Activated T-helper 1 cell treated with anti-CD3 and anti-CD28 coated beads, Interleukin-12 subunit alpha, Interleukin-12 subunit beta, Interleukin-2, Interleukin-4 antibody, amounts not matched to agents 30 ng/mL and 10 ng/mL and 1 ng/mL, durations not matched to agents 14 hours and 24 hours and 36 hours (primary cell): ENCODE results near the gene SPIN1. TPM values are rescaled to one million over a fixed set of nuclear protein-coding genes. Genes with fewer than 3 reads are reported as not detected.

Experiments used
- DNase-seq: peaks from one replicate; pipeline ENCODE4 v3.0.0; 2021; ENCODE audit warnings: low spot score
- H3K27ac Mint-ChIP-seq: one replicate; pipeline ENCODE4 v1.8.0; 2021; ENCODE audit warnings: mild to moderate bottlenecking, mixed read lengths
- H3K27me3 Mint-ChIP-seq: one replicate; pipeline ENCODE4 v1.8.0; 2022; ENCODE audit warnings: mild to moderate bottlenecking, moderate library complexity, mixed read lengths; ENCODE audit not compliant: insufficient read depth
- H3K36me3 Mint-ChIP-seq: one replicate; pipeline ENCODE4 v1.8.0; 2021; ENCODE audit warnings: low read depth, mixed read lengths
- H3K4me1 Mint-ChIP-seq: one replicate; pipeline ENCODE4 v1.8.0; 2021; ENCODE audit warnings: low read depth, mixed read lengths
- H3K4me3 Mint-ChIP-seq: one replicate; pipeline ENCODE4 v1.8.0; 2021; ENCODE audit warnings: mild to moderate bottlenecking, moderate library complexity, mixed read lengths
- H3K9me3 Mint-ChIP-seq: one replicate; pipeline ENCODE4 v1.8.0; 2021; ENCODE audit warnings: mixed read lengths
- intact Hi-C: fragments of 100-400 bp; cut with micrococcal nuclease; formaldehyde crosslinking; loops from one replicate; pipeline ENCODE4 v1.15.1; 2024
- total RNA-seq: library from RNA; stranded (reverse); gene quantifications from 2 replicates; pipeline ENCODE4 v1.2.3, GENCODE V29; 2022

SPIN1 gene
- total RNA-seq, 1 donor from 2014 or later: 39.1 TPM

DNA sequence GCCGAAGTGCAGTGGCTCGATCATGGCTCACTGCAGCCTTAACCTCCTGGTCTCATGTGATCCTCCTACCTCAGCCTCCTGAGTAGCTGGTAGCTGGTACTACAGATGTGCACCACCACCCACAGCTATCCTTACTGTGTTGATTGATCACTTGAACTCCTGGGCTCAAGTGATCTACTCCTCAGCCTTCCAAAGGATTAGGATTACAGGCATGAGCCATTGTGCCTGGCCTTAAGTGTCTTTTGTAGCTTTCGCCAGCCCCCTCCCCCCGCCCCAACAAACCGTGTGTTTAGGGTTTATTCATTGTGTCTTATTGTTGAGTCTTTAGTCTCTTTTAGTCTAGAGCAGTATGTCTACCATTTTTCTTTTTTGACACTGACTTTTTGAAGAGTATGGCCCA, 33.1 kb downstream of the SPIN1 start:
- intact Hi-C loops: no loop called here
- Mint-ChIP-seq H3K36me3 (peaks cover 40% of the 10 kb centered on the region), H3K4me1 (peaks cover 20% of the 10 kb centered on the region), H3K4me3 (no peak overlapping the region), H3K9me3 (peaks cover 43% of the 10 kb centered on the region), H3K27me3 (no peaks in the 10 kb centered on the region), H3K27ac (no peak overlapping the region)
- no peak for DNase-seq

DNA sequence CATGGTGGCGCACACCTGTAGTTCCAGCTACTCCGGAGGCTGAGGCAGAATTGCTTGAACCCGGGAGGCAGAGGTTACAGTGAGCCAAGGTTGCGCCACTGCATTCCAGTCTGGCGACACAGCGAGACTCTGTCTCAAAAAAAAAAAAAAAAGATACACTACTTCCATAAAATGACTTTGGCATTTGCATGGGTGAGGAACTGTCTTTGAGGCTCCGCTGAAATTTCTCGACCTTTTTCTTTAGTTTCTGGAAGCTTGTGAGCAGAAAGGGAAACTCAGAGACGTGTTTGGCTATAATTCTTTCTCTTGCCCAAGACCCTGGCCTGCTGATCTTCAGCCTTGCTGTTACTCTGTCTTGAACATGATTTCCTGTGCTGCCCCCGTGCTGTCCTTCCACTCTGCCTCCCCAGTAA, 37.3 kb downstream of the SPIN1 start:
- Mint-ChIP-seq H3K9me3 (peaks cover 14% of the 10 kb centered on the region), H3K27ac (no peak overlapping the region), H3K36me3 (peaks cover 26% of the 10 kb centered on the region), H3K4me1 (peaks cover 8% of the 10 kb centered on the region), H3K27me3 (no peaks in the 10 kb centered on the region), H3K4me3 (no peak overlapping the region)
- intact Hi-C loops: no loop called here
- DNase-seq: no peak

DNA sequence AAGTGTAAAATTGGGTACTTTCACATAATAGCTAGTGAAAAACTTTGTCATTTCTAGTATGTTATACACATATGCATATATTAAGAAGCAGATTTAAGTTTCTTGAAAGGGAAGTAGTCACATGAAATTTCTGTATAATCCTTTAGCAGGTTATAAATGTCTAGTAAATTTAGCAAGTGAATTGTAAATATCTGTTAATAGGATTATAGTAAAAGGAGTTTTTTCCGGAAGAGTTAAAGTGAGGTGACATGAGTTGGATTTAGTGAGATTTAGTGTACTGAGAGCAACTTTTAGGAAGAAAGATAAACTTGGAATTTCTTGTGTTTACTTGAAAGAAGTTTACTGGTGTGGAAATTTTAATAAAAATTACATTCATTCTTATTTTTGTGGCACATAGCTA, 38.4 kb downstream of the SPIN1 start:
- intact Hi-C loops: no loop called here
- Mint-ChIP-seq H3K27me3 (no peaks in the 10 kb centered on the region), H3K36me3 (peaks cover 17% of the 10 kb centered on the region), H3K4me3 (no peak overlapping the region), H3K9me3 (peaks cover 4% of the 10 kb centered on the region), H3K27ac (no peak overlapping the region), H3K4me1 (peaks cover 8% of the 10 kb centered on the region)
- DNase-seq: no peak

DNA sequence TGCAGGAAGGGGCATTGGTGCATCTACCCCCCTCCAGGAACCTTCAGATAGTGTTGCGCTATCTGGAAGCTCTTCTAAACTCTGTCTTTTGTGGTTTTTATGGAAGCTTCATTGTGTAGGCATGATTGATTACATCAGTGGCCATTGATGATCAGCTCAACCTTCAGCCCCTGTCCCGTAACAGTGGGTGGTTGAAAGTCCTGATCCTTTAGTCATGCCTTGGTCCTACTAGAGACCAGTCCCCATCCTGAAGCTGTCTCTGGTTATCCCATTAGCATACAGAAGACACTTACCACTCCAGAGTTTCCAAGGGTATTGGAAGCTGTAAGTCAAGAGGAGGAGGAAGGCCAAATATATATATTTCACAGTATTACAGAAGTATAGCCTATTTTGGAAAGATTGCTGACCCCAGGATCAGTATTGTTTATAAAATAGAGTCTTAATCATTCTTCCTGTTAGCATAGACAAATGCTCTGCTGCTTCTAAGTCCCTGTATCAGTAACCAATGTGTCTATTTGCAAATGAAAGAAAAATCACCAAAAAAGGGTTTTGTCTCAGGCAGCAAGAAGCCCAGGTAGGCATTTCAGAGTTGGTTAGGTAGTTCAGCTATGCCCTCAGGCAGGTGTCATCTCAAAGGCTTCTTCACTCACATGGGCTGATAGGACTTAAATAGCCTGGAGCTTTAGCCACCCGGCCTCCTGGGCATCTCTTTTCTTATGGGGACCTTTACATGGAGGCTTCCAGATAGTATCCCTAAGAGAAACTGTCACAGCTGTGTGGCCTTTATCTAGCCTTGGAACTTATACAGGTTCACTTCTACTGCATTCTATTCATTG, 41.6 kb downstream of the SPIN1 start:
- no peak overlapping the region for H3K27ac Mint-ChIP-seq
- no peaks in the 10 kb centered on the region for H3K9me3 Mint-ChIP-seq
- H3K36me3 Mint-ChIP-seq: peaks cover 24% of the 10 kb centered on the region
- peaks cover 26% of the 10 kb centered on the region for H3K4me1 Mint-ChIP-seq
- no peak overlapping the region for H3K4me3 Mint-ChIP-seq
- DNase-seq: no peak
- intact Hi-C loops: no loop called here
- no peaks in the 10 kb centered on the region for H3K27me3 Mint-ChIP-seq

DNA sequence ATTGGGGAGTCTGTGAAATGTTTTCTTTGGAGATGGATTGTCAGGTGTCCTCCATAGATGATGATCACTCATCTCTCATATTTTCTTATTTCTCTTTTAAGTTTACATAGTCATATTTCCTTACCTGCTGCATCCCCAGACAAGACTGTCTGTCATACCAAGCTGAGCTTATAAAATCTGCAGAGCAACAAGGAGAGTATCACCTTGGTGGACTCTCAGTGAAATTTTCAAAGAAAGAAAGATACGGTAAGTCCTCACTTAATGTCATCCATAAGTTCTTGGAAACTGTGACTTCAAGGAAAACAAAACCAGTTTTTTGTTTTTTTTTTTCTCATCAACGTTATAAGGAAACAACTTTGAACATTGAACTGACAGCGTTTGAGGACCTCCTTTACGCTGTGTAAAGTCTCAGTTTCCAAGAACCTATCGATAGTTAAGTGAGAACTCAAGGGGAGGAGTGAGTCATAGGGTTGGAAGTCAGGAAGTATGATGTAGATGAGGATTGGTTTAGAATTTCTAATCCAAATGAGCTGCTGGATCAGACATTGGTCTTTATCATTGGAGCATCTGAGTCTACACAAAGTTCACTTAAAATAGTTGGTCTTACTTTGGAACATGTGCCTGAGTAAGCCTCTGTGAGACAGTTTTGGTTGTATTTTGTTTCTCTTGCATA, 45.5 kb downstream of the SPIN1 start:
- peaks cover 36% of the 10 kb centered on the region for H3K36me3 Mint-ChIP-seq
- no peaks in the 10 kb centered on the region for H3K27me3 Mint-ChIP-seq
- H3K27ac Mint-ChIP-seq: peak overlapping the region; percentile 78
- intact Hi-C loops: loop anchor here (1.0 to 2.0 kb wide), 3 partner anchors 15 to 45 kb away; partner anchors contain the start of gene SPIN1
- no peaks in the 10 kb centered on the region for H3K9me3 Mint-ChIP-seq
- H3K4me3 Mint-ChIP-seq: peak overlapping the region; percentile 59
- no peak for DNase-seq
- H3K4me1 Mint-ChIP-seq: peaks cover 45% of the 10 kb centered on the region

DNA sequence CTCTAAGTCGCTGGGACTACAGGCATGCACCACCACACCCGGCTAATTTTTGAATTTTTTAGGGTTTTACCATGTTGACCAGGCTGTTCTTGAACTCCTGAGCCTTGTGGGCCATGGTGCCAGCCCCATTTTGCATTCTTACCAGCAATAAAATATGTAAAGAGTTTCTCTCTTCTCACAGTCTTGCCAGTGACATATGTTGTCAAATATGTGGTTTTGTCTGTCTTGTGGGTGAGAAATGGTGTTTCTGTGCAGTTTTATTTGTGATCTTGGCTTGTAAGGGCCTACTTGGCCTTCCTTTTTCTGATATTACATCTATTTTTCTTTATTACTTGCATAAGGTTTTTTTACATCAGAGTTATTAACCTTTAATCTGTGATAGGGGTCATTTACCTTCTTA, 47.1 kb downstream of the SPIN1 start:
- no peaks in the 10 kb centered on the region for H3K9me3 Mint-ChIP-seq
- H3K27ac Mint-ChIP-seq: peak overlapping the region; percentile 56
- no peaks in the 10 kb centered on the region for H3K27me3 Mint-ChIP-seq
- H3K4me3 Mint-ChIP-seq: no peak overlapping the region
- peaks cover 40% of the 10 kb centered on the region for H3K4me1 Mint-ChIP-seq
- DNase-seq: no peak
- peaks cover 33% of the 10 kb centered on the region for H3K36me3 Mint-ChIP-seq
- intact Hi-C loops: loop anchor here (2.0 kb wide), 2 partner anchors 17 to 47 kb away; partner anchors contain the start of gene SPIN1

DNA sequence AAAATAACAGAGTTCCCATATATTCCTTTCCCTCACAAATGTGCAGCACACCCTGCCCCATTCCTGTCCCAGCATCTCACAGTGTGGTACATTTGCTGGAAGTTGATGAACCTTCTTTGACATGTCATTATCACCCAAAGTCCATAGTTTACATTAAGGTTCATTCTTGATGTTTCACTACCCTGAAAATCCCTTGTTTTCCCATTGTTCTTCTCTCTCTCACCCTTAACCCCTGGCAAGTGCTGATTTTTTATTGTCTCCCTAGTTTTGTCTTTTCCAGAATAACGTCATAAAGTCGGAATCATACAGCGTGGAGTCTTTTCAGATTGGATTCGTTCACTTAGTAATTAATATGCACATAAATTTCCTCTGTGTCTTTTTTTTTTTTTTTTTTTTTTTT, 48.1 kb downstream of the SPIN1 start:
- no peaks in the 10 kb centered on the region for H3K27me3 Mint-ChIP-seq
- no peak overlapping the region for H3K4me3 Mint-ChIP-seq
- no peak overlapping the region for H3K27ac Mint-ChIP-seq
- H3K4me1 Mint-ChIP-seq: peaks cover 40% of the 10 kb centered on the region
- DNase-seq: no peak
- H3K36me3 Mint-ChIP-seq: peaks cover 35% of the 10 kb centered on the region
- intact Hi-C loops: no loop called here
- H3K9me3 Mint-ChIP-seq: no peaks in the 10 kb centered on the region

DNA sequence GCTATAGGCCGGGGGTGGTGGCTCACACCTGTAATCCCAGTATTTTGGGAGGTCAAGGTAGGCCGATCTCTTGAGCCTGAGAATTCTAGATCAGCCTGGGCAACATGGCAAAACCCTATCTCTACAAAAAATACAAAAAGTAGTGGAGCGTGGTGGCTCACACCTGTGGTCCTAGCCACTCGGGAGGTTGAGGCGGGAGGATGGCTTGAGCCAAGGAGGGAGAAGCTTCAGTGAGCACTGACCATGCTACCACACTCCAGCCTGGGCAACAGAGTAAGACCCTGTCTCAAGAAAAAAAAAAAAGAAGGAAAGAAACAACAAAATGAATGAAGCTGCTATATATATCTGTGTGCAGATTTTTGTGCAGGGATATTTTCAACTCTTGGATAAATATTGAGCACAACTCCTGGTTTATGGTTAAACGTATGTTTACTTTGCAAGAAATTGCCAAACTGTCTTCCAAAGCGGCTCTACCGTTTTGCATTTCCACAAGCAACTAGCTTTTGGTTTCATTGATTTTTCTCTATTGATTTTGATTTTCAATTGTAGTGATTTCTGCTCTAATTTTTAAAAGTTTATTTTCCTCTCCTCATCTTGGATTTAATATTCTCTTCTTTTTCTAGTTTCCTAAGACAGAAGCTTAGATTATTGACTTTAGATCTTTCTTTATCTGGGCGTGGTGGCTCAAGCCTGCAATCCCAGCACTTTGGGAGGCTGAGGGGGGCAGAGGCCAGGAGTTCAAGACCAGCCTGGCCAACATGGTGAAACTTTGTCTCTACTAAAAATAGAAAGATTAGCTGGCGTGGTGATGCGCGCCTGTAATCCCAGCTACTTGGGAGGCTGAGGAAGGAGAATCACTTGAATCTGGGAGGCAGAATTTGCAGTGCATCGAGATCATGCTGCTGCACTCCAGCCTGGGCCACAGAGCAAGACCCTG, 49.2 kb downstream of the SPIN1 start:
- intact Hi-C loops: no loop called here
- no peak for DNase-seq
- Mint-ChIP-seq H3K27me3 (no peaks in the 10 kb centered on the region), H3K4me1 (peaks cover 47% of the 10 kb centered on the region), H3K36me3 (peaks cover 40% of the 10 kb centered on the region), H3K27ac (no peak overlapping the region), H3K9me3 (no peaks in the 10 kb centered on the region), H3K4me3 (no peak overlapping the region)

DNA sequence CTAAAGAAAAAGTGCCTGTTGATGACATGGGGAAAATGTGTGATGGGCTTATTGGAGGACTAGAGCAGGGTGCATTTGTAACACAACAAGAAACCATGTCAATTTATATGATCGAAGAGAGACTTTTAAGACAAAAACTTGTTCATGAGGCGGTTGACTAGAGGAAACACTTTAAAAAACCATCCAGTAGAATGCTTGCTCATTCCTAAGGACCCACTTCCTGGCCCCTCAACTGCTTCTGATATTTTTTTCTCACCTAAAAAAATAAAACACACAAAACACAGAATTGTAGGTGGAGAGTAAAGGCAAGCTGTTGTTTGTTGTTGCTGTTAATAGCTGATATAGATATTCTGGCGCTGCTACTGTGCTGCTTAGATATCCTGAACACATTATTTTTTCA, 50.6 kb downstream of the SPIN1 start:
- no peaks in the 10 kb centered on the region for H3K27me3 Mint-ChIP-seq
- peaks cover 34% of the 10 kb centered on the region for H3K4me1 Mint-ChIP-seq
- no peaks in the 10 kb centered on the region for H3K9me3 Mint-ChIP-seq
- H3K27ac Mint-ChIP-seq: no peak overlapping the region
- H3K36me3 Mint-ChIP-seq: peaks cover 33% of the 10 kb centered on the region
- intact Hi-C loops: no loop called here
- H3K4me3 Mint-ChIP-seq: no peak overlapping the region
- no peak for DNase-seq

DNA sequence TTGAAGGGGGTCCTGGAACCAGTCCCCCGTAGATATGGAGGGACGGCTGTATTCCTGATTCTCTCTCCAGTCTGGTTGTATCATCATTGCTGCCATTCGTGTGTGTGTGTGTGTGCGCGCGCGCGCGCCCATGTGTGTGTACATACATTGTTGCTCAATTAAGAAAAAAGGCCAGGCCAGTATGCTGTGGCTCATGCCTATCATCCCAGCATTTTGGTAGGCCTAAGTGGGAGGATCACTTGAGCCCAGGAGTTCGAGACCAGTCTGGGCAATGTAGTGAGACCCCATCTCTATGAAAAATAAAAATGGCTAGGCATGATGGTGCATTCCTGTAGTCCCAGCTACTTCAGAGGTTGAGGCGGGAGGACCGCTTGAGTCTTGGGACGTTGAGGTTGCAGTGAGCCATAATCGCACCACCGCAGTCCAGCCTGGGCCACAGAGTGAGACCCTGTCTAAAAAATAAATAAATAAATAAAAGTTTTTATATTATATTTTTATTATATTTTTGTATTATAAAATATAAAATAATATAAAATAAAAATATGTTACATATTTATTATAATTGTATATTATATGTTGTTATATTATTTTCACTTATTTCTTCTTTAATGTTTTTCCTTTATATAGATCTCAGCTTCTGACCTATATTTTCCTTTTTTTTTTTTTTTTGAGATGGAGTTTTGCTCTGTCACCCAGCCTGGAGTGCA, 53.2 kb downstream of the SPIN1 start:
- intact Hi-C loops: no loop called here
- H3K4me1 Mint-ChIP-seq: peaks cover 17% of the 10 kb centered on the region
- peaks cover 28% of the 10 kb centered on the region for H3K36me3 Mint-ChIP-seq
- H3K27me3 Mint-ChIP-seq: no peaks in the 10 kb centered on the region
- H3K9me3 Mint-ChIP-seq: peaks cover 4% of the 10 kb centered on the region
- H3K27ac Mint-ChIP-seq: no peak overlapping the region
- H3K4me3 Mint-ChIP-seq: no peak overlapping the region
- DNase-seq: no peak

DNA sequence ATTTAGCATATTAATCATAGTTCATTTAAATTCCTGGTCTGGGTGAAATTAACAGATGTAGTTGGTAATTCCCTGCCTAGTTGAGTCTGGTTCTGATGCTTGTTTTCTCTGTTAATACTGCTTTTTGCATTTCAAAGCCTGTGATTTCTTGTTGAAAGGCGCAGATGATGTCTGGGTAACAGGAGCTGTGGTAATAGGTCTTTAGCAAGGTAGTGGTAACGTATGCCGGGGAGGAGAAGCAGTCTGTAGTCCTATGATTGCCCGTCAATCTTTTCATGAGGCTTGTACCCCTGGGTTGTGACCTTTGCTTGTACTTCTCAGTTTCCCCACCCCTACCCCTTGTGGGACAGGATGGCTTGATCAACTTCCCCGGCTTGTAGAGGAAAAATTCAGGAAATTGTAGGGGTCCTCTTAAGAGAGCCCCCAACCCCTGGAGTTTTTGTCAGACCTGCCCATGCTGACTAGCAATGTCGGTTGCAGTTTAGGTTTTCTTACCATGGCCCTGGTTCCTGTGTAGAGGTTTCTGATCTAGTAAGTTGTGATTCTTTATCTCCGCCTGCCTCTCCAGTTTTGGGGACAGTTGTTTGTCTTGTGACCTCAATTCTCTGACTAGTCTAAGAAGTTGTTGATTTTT, 55.4 kb downstream of the SPIN1 start:
- no peak for DNase-seq
- intact Hi-C loops: no loop called here
- Mint-ChIP-seq H3K9me3 (peaks cover 8% of the 10 kb centered on the region), H3K27ac (no peak overlapping the region), H3K4me1 (peaks cover 24% of the 10 kb centered on the region), H3K27me3 (no peaks in the 10 kb centered on the region), H3K36me3 (peaks cover 25% of the 10 kb centered on the region), H3K4me3 (no peak overlapping the region)

DNA sequence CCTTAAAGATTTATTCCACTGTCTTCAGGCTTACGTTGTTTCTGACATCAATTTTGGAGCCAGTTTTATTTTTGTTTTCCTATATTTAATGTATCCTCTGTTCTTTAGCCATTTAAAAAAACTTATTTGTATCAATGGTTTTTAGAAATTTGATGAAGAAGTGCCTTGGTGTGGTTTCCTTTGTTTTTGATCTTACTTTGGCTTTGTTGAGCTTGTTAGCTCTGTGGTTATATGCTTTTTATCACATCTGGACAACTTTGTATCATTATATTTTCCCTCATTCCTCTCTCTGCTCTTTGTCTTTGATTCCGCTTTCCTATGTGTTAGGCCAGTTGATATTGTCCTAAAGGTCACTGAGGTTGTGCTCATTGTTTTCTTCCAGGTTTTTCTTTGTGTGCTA, 58.5 kb downstream of the SPIN1 start:
- no peak overlapping the region for H3K4me3 Mint-ChIP-seq
- H3K27ac Mint-ChIP-seq: no peak overlapping the region
- intact Hi-C loops: no loop called here
- no peak for DNase-seq
- peaks cover 27% of the 10 kb centered on the region for H3K36me3 Mint-ChIP-seq
- peaks cover 27% of the 10 kb centered on the region for H3K4me1 Mint-ChIP-seq
- H3K27me3 Mint-ChIP-seq: no peaks in the 10 kb centered on the region
- peaks cover 8% of the 10 kb centered on the region for H3K9me3 Mint-ChIP-seq
